D341Med (cell line): ENCODE measurements around the gene CDK4.

Source experiments
- DNase-seq: peaks from one replicate; pipeline ENCODE4 v3.0.0; 2012; ENCODE audit warnings: low spot score

The CDK4 gene

GRCh38 chr12:57738661-57739237 lies 13.4 kb downstream of the CDK4 start, which contains the start of gene AGAP2:
TSS of gene AGAP2 (minus strand) at chr12:57738742. CDS start at chr12:57738246, 496 bp downstream.
- peak; percentile 79 for DNase-seq

DNA sequence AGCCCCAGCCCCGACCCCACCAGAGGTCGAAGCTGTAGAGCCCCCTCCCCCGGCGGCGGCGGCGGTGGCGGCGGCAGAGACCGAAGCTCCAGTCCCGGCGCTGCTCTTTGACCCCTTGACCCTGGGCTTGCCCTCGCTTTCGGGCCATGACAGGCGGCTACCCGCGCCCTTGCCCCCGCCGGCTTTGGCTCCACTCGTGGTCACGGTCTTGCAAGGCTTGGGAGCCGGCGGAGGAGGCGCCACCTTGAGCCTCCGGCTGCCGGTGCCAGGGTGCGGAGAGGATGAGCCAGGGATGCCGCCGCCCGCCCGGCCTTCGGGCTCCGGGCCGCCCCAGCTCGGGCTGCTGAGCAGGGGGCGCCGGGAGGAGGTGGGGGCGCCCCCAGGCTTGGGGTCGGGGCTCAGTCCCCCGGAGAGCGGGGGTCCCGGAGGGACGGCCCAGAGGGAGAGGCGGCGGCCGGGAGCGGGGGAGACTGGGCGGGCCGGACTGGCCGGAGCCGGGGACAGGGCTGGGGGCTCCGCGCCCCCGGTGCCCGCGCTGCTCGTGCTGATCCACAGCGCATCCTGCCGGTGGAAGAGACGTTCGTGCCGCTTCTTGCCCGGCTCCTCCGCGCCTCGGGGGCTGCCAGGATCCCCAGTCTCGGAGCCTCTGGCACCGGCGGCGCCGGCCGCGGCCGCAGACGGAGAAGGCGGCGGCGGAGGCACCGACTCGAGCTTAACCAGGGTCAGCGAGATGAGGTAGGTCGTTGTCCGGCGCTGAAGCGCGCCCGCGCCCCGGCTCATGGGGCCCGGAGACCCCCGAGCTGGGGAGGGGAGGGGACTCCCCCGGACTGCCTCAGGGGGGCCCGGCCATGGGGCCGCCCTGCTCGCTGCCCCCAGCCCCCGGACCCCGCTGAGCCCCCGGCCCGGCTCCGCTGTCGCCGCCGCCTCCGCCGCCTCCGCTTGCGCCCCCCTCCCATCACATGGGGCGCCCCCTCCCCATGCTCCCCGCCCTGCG lies 14.3 kb downstream of the CDK4 start:
- DNase-seq, result peak; percentile 78

- DNase-seq, result no peak
Measured at GRCh38 chr12:57736741-57737466, 15.2 kb downstream of the CDK4 start.

DNA sequence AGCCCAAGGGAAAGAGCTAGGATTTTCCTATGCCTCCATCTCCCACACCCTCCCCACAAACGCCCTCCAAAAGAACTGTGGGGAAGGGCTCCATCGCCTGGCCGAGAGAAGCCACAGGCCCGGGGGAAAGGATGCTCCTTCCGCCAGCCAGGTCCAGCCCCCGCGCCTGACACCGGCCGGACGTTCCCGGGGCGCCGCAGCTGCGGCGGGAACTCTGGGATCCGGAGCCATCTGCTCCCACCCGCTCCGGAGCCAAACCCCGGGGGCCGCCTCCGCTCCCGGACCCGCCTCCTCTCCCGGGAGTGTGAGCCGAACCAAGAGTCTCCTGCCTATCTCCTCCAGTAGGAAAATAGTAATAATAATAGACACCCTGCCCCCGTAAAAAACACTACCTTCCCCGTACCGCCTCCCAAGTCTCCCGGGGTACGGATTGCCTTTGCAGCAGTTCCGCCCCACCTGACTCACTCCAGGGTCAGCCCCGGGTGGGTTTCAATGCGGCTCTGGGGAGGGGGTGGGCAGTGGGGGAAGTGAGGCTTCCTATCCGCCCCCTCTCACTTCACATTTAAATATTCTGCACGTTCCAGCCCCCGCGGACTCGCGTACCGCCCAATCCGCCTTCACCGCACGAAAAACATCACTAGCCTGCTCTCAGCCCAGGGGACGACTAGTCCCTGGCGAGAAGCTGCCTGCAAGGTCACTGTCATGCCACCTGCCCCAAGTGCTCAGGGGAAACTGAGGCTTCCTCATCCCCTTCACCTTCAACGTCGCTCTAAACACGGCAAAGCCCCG lies 16.0 kb downstream of the CDK4 start:
- peak; percentile 76 for DNase-seq

GRCh38 chr12:57735198-57735855 lies 16.8 kb downstream of the CDK4 start:
- DNase-seq, result peak; percentile 43

GRCh38 chr12:57734591-57734990 lies 17.5 kb downstream of the CDK4 start:
- no peak for DNase-seq

- DNase-seq, result no peak
Measured at GRCh38 chr12:57733928-57734327, 18.2 kb downstream of the CDK4 start.

GRCh38 chr12:57732726-57733593 lies 19.1 kb downstream of the CDK4 start:
- DNase-seq, result no peak

DNA sequence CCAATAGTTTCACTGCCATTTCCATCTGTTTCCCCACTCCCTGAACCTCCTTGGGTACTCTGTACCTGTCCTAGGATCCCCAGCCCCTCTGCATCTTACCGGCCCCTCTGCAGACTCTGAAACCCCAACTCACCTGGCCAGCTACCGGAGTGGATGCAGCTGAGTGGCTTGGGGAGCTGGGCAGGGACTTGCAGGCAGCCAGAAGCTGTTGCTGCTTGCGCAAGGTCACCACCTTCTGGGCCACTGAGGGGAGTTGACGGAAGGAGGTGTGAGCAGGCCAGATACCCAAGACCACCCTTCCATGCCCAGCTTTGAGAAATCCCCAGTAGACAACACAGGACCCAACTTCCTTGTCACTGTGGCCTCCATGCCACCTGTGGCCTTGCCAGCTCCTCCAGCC lies 19.8 kb downstream of the CDK4 start:
- DNase-seq, result no peak

- no peak for DNase-seq
Measured at GRCh38 chr12:57731411-57732080, 20.6 kb downstream of the CDK4 start.

GRCh38 chr12:57730336-57731067 lies 21.6 kb downstream of the CDK4 start:
- peak; percentile 3 for DNase-seq

DNA sequence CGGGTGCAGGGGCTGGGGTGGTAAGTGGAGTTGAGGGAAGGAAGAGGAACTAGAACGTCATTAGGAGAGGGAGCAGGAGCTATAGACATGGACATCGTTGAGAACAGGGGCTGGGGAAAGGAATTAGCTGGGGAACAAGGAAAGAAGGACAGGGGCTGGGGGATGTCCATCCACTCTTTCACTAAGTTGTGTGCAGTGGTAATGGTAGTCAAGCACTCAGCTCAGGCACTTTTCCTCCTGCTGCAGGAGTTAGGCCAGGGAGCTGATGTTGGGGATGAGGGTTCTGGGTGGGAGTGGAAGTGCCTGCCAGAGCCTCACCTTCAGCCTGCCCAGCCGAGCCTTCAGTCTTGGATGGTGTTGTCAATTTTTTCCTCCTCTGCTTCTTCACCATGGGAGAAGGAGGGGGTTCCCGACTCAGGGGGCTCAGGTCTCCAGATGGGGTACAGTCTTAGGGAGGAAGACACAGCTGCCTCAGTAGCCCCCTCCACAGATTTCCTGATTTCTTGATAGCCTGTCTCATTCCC lies 22.7 kb downstream of the CDK4 start:
- peak; percentile 9 for DNase-seq

DNA sequence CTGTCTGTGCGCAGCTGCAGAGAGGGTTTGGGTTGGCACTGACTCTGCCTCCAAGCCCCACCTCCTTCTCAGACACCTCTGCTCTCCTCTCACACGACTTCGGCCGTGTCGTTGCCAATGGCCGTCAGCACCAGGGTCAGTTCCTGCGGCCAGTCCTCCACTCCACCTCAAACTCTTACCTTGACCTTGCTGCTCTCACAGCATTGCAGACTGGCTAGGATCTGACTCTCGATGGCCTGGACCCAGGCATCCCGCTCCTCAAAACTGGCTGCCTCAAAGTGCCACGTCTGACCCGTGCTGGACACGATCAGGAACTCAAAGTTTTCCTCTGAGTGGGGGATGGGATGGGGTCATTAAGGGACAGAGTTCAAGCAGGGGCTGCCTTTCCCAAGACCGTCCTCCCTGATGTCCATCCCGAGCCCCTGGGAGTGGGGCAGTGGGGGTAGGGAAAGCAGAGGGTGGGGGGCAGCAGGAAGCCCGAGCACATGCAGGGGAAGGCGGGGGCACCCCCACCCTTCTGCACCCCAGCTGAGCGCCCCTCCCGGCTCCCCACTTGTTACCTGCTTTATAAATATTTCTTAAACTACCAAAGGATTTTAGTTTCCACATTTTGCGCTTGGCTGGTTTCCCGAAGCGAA lies 24.2 kb downstream of the CDK4 start:
- DNase-seq, result peak; percentile 38

DNA sequence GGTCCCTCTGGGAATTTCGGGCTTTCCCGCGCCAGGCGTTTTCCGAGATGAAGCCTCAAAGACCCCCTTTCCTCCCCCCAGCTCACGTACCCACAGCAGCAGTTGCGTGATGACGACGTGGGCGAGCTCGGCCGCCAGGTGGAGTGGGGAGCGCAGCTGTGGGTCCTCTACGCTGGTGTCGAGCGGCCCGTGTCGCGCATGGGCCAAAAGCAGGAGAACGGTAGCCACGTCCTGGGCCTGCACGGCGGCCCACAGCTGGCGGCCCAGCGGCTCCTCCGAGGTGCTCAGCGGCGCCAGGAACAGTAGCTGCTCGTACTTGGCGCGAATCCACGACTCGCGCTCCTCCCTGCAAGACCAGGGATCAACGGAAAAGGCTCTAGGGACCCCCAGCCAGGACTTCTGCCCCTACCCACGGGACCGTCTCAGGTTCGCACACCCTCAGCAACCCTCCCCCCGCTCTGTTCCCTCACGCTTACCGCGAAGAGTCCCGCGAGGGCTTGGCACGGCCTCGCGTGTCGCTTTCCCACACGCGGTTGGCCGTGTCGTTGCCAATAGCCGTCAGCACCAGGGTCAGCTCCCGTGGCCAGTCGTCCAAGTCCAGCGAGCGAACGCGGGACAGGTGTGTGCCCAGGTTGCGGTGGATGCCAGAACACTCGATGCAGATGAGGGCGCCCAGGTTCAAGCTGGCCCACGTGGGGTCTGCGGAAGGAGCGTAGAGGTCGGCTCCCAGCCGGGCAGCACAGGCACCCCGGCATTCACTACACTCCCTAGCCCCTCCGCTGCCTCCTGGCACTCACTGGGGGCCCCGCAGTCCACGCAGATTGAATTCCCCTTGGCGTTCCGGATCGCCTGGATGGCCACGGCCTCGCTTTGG lies 25.0 kb downstream of the CDK4 start:
- no peak for DNase-seq

GRCh38 chr12:57726151-57726883 lies 25.8 kb downstream of the CDK4 start:
- peak; percentile 95 for DNase-seq

GRCh38 chr12:57725851-57726150 lies 26.3 kb downstream of the CDK4 start:
- DNase-seq, result no peak
